ENCODE measurements around the gene REEP6. TPM values are rescaled to one million over a fixed set of nuclear protein-coding genes. Genes with fewer than 3 reads are reported as not detected.

Gene REEP6
- total and polyA plus RNA-seq, 2 of the 8 experiments (the other 6 are each of a cell fraction or from before 2014, with no cell fraction given), result 12.6 to 20.7 TPM

DNA sequence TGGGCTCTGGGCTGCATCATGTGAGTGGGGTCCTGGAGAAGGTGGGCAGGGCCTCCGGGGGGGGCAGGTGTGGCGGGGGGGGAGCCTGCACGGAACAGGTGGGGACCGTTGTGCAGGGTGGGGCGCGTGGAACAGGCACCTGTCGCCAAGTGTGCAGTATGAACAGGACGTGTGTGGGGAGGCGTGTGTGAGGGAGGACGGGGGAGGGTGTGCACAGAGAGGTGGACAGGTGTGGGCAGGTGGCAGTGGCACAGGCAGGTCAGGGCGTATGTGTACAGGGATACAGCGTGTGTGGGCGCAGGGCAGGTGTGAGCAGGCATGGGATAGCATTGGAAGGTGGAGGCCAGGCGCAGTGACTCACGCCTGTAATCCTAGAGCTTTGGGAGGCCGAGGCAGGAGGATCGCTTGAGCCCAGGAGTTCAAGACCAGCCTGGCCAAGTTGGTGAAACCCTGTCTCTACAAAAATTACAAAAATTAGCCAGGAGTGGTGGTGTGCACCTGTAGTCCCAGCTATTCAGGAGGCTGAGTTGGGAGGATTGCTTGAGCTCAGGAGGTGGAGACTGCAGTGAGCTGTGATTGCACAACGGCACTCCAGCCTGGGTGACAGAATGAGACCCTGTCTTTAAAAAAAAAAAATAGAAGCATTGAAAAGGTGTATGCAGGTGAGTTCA lies 36.1 kb downstream of the REEP6 start:
- Histone ChIP-seq H2BK5ac (ENCODE audit: low read depth, low read length) (no peak overlapping the region), H2AFZ (ENCODE audit: low read length) (no peak overlapping the region), H3K23me2 (ENCODE audit: low read depth, low read length) (peaks cover 8% of the 10 kb centered on the region; the same call in 1 of the 2 replicates), H2BK120ac (replicated peaks; ENCODE audit: low read depth, low read length) (no peak overlapping the region), H3K18ac (ENCODE audit: extremely low read depth, low read length) (no peak overlapping the region), H2BK15ac (ENCODE audit: low read length) (no peak overlapping the region), H3K14ac (ENCODE audit: insufficient read length) (no peak overlapping the region), H4K91ac (replicated peaks; ENCODE audit: insufficient read length, low read length) (no peak overlapping the region), H2BK20ac (ENCODE audit: low read length) (no peak overlapping the region), H3K9ac (replicated peaks in 1 of 4; ENCODE audit: extremely low read depth in 1 of 4, low read depth in 3 of 4, low read length in 3 of 4) (no peak overlapping the region), H4K8ac (ENCODE audit: extremely low read depth, insufficient read depth, low read length) (no peak overlapping the region), H3K23ac (ENCODE audit: insufficient read length) (no peak overlapping the region), H3K4ac (replicated peaks; ENCODE audit: insufficient read length, low read depth, low read length) (no peak overlapping the region), H2AK5ac (ENCODE audit: low read depth, low read length) (no peak overlapping the region), H3K79me1 (ENCODE audit: low read depth, low read length) (no peaks in the 10 kb centered on the region), H3K79me2 (ENCODE audit: control insufficient read depth in 1 of 2, insufficient read depth in 2 of 2, low read length in 2 of 2) (no peaks in the 10 kb centered on the region), H4K20me1 (replicated peaks in 1 of 2; ENCODE audit: control insufficient read depth in 1 of 2, insufficient read depth in 2 of 2, low read length in 2 of 2) (peaks cover 8 to 15% of the 10 kb centered on the region in 2 experiments), H3K4me2 (ENCODE audit: insufficient read depth in 1 of 2, low read depth in 2 of 2, low read length in 2 of 2) (no peak overlapping the region), H3K9me3 (ENCODE audit: insufficient read depth in 2 of 2, low read depth in 1 of 2, low read length in 1 of 2) (no peaks in the 10 kb centered on the region), H3K27me3 (replicated peaks in 1 of 4; ENCODE audit: control insufficient read depth in 3 of 4, extremely low read depth in 1 of 4, insufficient read depth in 3 of 4, low read length in 3 of 4) (peaks cover 19 to 31% (median 30%) of the 10 kb centered on the region in 4 experiments), H3K27ac (ENCODE audit: low read depth, low read length) (no peak overlapping the region), H4K5ac (ENCODE audit: insufficient read length, low read depth, low read length) (no peak overlapping the region), H3K4me3 (ENCODE audit: extremely low read depth in 1 of 4, insufficient read depth in 2 of 4, low read depth in 3 of 4, low read length in 4 of 4) (no peak overlapping the region), H3K56ac (replicated peaks; ENCODE audit: insufficient read length, low read depth, low read length) (no peak overlapping the region), H3K4me1 (replicated peaks in 1 of 4; ENCODE audit: control insufficient read depth in 3 of 4, insufficient read depth in 4 of 4, low read length in 3 of 4) (peaks cover 0 to 3% (median 1%) of the 10 kb centered on the region in 4 experiments; a peak in 3 of 7 replicates), H2BK12ac (ENCODE audit: low read depth, low read length) (no peak overlapping the region), H3K36me3 (ENCODE audit: control insufficient read depth in 2 of 4, insufficient read depth in 4 of 4, low read length in 3 of 4) (no peaks in the 10 kb centered on the region; a peak in 1 of 8 replicates)
- WGBS, 2 experiments (ENCODE audit: extremely low coverage in 1 of 2, insufficient coverage in 1 of 2, insufficient read length in 1 of 2, insufficient replicate concordance in 2 of 2, low coverage in 1 of 2, low lambda C conversion rate in 2 of 2, missing lambda C conversion rate in 1 of 2), result 96% methylated on average over 11 of the region's 18 CpGs; no CpG with 5 or more reads in 1 of the 2 experiments
- POLR2A ChIA-PET (ENCODE audit: partially characterized antibody), result no interaction called here
- CTCF ChIA-PET (ENCODE audit: partially characterized antibody), result no interaction called here
- DNase-seq (ENCODE audit: low read depth in 1 of 2, low spot score in 2 of 2) (no peak), FAIRE-seq (no peak)
- TF ChIP-seq PHF8 (conservative IDR thresholded peaks at IDR 0.05; ENCODE audit: low read depth, low read length) (no peak), SIX5 (IDR thresholded peaks at IDR 0.05; ENCODE audit: low read depth, low read length) (no peak), RFX5 (IDR thresholded peaks at IDR 0.05; ENCODE audit: borderline replicate concordance, low read depth, low read length) (no peak), NRF1 (IDR thresholded peaks at IDR 0.05; ENCODE audit: low read depth, low read length) (no peak), HDAC6 (IDR thresholded peaks at IDR 0.05; ENCODE audit: low read depth, low read length) (no peak), POU5F1 (IDR thresholded peaks at IDR 0.05; ENCODE audit: low read depth, low read length) (no peak), NANOG (IDR thresholded peaks at IDR 0.05; ENCODE audit: insufficient read depth, low read depth, low read length, poor library complexity, severe bottlenecking) (no peak), HDAC2 (IDR thresholded peaks at IDR 0.05; ENCODE audit: borderline replicate concordance in 1 of 2, low read depth in 2 of 2, low read length in 2 of 2) (no peak)
- TF ChIP-seq, protein P1, sequence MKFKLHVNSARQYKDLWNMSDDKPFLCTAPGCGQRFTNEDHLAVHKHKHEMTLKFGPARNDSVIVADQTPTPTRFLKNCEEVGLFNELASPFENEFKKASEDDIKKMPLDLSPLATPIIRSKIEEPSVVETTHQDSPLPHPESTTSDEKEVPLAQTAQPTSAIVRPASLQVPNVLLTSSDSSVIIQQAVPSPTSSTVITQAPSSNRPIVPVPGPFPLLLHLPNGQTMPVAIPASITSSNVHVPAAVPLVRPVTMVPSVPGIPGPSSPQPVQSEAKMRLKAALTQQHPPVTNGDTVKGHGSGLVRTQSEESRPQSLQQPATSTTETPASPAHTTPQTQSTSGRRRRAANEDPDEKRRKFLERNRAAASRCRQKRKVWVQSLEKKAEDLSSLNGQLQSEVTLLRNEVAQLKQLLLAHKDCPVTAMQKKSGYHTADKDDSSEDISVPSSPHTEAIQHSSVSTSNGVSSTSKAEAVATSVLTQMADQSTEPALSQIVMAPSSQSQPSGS (IDR thresholded peaks at IDR 0.05; ENCODE audit: low read length), result no peak
- TF ChIP-seq, protein P2, sequence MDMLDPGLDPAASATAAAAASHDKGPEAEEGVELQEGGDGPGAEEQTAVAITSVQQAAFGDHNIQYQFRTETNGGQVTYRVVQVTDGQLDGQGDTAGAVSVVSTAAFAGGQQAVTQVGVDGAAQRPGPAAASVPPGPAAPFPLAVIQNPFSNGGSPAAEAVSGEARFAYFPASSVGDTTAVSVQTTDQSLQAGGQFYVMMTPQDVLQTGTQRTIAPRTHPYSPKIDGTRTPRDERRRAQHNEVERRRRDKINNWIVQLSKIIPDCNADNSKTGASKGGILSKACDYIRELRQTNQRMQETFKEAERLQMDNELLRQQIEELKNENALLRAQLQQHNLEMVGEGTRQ (IDR thresholded peaks at IDR 0.05; ENCODE audit: low read length), result no peak

Measured in H1 (cell line).